Inflammatory macrophage (primary cell): ENCODE measurements around the gene TSPAN9.

ENCODE experiments used
- DNase-seq, 2 donors: peaks; one replicate each; pipeline ENCODE4 v3.0.0-alpha.2; 2020 to 2022

The TSPAN9 gene

GRCh38 chr12:3279832-3280231 is 202.7 kb downstream of the TSPAN9 start:
- DNase-seq = no peak

- no peak for DNase-seq
Measured at GRCh38 chr12:3280967-3281366, 203.8 kb downstream of the TSPAN9 start.

- DNase-seq = no peak
Measured at GRCh38 chr12:3281588-3282383, 204.6 kb downstream of the TSPAN9 start.

- no peak for DNase-seq
Measured at GRCh38 chr12:3282384-3282670, 205.1 kb downstream of the TSPAN9 start.

- no peak for DNase-seq
Measured at GRCh38 chr12:3283137-3283680, 206.0 kb downstream of the TSPAN9 start.

- no peak for DNase-seq
Measured at GRCh38 chr12:3284405-3284804, 207.2 kb downstream of the TSPAN9 start.

GRCh38 chr12:3285570-3285969 is 208.4 kb downstream of the TSPAN9 start:
- DNase-seq = no peak

GRCh38 chr12:3288690-3289089 is 211.5 kb downstream of the TSPAN9 start:
- DNase-seq = no peak

GRCh38 chr12:3289702-3290101 is 212.5 kb downstream of the TSPAN9 start:
- no peak for DNase-seq

- no peak for DNase-seq
Measured at GRCh38 chr12:3291939-3292338, 214.8 kb downstream of the TSPAN9 start.

- no peak for DNase-seq
Measured at GRCh38 chr12:3292677-3293412, 215.7 kb downstream of the TSPAN9 start.

GRCh38 chr12:3293446-3294161 is 216.4 kb downstream of the TSPAN9 start:
- DNase-seq = no peak

- no peak for DNase-seq
Measured at GRCh38 chr12:3294481-3294911, 217.3 kb downstream of the TSPAN9 start.

GRCh38 chr12:3295225-3295624 is 218.0 kb downstream of the TSPAN9 start:
- DNase-seq = no peak

GRCh38 chr12:3295646-3296408 is 218.6 kb downstream of the TSPAN9 start:
- DNase-seq = no peak

- no peak for DNase-seq
Measured at GRCh38 chr12:3296409-3296701, 219.2 kb downstream of the TSPAN9 start.

- no peak for DNase-seq
Measured at GRCh38 chr12:3298603-3299002, 221.4 kb downstream of the TSPAN9 start.

GRCh38 chr12:3299929-3300832 is 223.0 kb downstream of the TSPAN9 start:
- peak; percentile 78 to 82 for DNase-seq

- no peak for DNase-seq
Measured at GRCh38 chr12:3300833-3301401, 223.7 kb downstream of the TSPAN9 start.

- no peak for DNase-seq
Measured at GRCh38 chr12:3302401-3303041, 225.3 kb downstream of the TSPAN9 start.
